ENCODE results near the gene DGKD.

Gene DGKD

DNA sequence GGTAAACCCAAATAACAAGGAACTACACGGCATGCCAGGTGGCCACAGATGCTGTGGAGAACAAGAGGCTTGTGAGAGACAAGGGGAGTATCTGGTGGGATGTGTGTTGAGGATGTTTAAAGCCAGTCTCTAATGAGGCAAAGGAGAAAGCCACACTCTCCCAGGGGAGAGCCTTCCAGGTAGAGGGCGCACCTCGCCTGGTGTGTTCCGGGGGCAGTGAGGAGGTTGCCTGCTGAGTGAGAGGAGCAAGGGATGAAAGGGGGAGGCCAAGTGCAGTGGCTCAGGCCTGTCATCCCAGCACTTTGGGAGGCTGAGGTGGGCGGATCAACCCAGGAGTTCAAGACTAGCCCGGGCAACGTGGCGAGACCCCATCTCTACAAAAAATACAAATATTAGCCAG is 30.4 kb upstream of the DGKD start:
- H3K4me3 ChIP-seq (ENCODE audit: low read length) = no peak overlapping the region
- H3K9ac ChIP-seq (ENCODE audit: low read length) = no peak overlapping the region
- H4K20me1 ChIP-seq (ENCODE audit: insufficient read depth, low read length) = no peaks in the 10 kb centered on the region
- no peaks in the 10 kb centered on the region for H3F3A ChIP-seq (ENCODE audit: insufficient read depth, low read length)
- H3K4me2 ChIP-seq (ENCODE audit: low read depth, low read length) = no peak overlapping the region
- no peak overlapping the region for H2AFZ ChIP-seq (ENCODE audit: low read length)
- no peaks in the 10 kb centered on the region for H3K27me3 ChIP-seq (replicated peaks; ENCODE audit: insufficient read depth, low read length)
- H3K4me1 ChIP-seq (ENCODE audit: low read length) = no peaks in the 10 kb centered on the region
- DNase-seq = no peak
- H3K9me2 ChIP-seq (replicated peaks; ENCODE audit: insufficient read depth, low read length) = no peaks in the 10 kb centered on the region
- TF ChIP-seq, protein P1, sequence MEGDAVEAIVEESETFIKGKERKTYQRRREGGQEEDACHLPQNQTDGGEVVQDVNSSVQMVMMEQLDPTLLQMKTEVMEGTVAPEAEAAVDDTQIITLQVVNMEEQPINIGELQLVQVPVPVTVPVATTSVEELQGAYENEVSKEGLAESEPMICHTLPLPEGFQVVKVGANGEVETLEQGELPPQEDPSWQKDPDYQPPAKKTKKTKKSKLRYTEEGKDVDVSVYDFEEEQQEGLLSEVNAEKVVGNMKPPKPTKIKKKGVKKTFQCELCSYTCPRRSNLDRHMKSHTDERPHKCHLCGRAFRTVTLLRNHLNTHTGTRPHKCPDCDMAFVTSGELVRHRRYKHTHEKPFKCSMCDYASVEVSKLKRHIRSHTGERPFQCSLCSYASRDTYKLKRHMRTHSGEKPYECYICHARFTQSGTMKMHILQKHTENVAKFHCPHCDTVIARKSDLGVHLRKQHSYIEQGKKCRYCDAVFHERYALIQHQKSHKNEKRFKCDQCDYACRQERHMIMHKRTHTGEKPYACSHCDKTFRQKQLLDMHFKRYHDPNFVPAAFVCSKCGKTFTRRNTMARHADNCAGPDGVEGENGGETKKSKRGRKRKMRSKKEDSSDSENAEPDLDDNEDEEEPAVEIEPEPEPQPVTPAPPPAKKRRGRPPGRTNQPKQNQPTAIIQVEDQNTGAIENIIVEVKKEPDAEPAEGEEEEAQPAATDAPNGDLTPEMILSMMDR (IDR thresholded peaks at IDR 0.05; ENCODE audit: low read length) = no peak
- TF ChIP-seq EZH2phosphoT487 (IDR thresholded peaks at IDR 0.05; ENCODE audit: low read length) (no peak), EZH2 (optimal IDR thresholded peaks at IDR 0.05; ENCODE audit: low read depth, low read length) (no peak)
- no peak overlapping the region for H3K27ac ChIP-seq (ENCODE audit: low read length)
- H3K9me3 ChIP-seq (replicated peaks; ENCODE audit: insufficient read depth, low read length) = no peaks in the 10 kb centered on the region
- H3K79me2 ChIP-seq (ENCODE audit: low read length) = no peaks in the 10 kb centered on the region
- no peaks in the 10 kb centered on the region for H3K36me3 ChIP-seq (replicated peaks; ENCODE audit: insufficient read depth, low read length)

DNA sequence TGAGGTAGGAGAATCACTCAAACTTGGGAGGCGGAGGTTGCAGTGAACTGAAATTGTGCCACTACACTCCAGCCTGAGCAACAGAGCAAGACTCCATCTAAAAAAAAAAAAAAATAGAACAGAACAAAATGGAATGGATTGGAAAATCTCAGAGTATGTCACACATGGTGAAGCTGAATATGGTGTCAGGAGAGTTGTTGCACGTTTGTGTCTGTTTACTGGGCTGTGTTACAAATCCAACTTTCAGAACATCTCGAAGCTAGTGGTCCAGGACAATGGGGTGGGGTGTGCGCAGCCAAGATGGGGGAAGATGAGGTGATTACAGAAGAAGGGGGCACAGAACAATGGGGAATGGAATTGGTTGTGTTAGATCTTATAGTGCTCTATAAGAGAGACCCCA is 29.0 kb upstream of the DGKD start:
- no peak overlapping the region for H2AFZ ChIP-seq (ENCODE audit: low read length)
- H3K9ac ChIP-seq (ENCODE audit: low read length) = no peak overlapping the region
- TF ChIP-seq, protein P1 (IDR thresholded peaks at IDR 0.05; ENCODE audit: low read length) = no peak
- TF ChIP-seq EZH2phosphoT487 (IDR thresholded peaks at IDR 0.05; ENCODE audit: low read length) (no peak), EZH2 (optimal IDR thresholded peaks at IDR 0.05; ENCODE audit: low read depth, low read length) (no peak)
- no peaks in the 10 kb centered on the region for H3K4me1 ChIP-seq (ENCODE audit: low read length)
- H3K4me3 ChIP-seq (ENCODE audit: low read length) = no peak overlapping the region
- H3K9me3 ChIP-seq (replicated peaks; ENCODE audit: insufficient read depth, low read length) = no peaks in the 10 kb centered on the region
- H3K9me2 ChIP-seq (replicated peaks; ENCODE audit: insufficient read depth, low read length) = no peaks in the 10 kb centered on the region
- no peaks in the 10 kb centered on the region for H3K36me3 ChIP-seq (replicated peaks; ENCODE audit: insufficient read depth, low read length)
- no peak overlapping the region for H3K4me2 ChIP-seq (ENCODE audit: low read depth, low read length)
- H4K20me1 ChIP-seq (ENCODE audit: insufficient read depth, low read length) = no peaks in the 10 kb centered on the region
- H3F3A ChIP-seq (ENCODE audit: insufficient read depth, low read length) = no peaks in the 10 kb centered on the region
- H3K27ac ChIP-seq (ENCODE audit: low read length) = no peak overlapping the region
- no peaks in the 10 kb centered on the region for H3K79me2 ChIP-seq (ENCODE audit: low read length)
- no peaks in the 10 kb centered on the region for H3K27me3 ChIP-seq (replicated peaks; ENCODE audit: insufficient read depth, low read length)
- DNase-seq = no peak

DNA sequence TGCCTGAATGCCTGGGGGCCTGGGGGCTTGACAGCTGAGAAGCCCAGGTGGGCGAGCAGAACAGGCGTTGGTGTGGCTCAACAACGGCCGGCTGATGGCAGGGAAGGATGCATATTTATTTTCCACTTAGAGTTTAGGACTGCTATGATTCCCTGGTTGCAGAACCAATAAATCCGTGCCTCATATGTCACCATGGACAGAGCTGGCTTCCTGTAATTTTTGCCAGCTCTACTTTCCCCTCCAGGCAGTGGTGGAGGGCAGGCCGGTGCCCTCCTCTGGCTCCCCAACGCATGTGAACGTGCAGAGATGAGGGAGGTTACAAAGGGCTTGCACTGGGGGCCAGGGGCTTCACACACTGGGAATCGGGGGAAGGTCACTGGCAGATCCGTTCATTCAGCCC is 28.5 kb upstream of the DGKD start:
- Histone ChIP-seq H3K4me2 (ENCODE audit: low read depth, low read length) (no peak overlapping the region), H3K4me3 (ENCODE audit: low read length) (no peak overlapping the region), H3K36me3 (replicated peaks; ENCODE audit: insufficient read depth, low read length) (no peaks in the 10 kb centered on the region), H4K20me1 (ENCODE audit: insufficient read depth, low read length) (no peaks in the 10 kb centered on the region), H3F3A (ENCODE audit: insufficient read depth, low read length) (no peaks in the 10 kb centered on the region), H3K9me2 (replicated peaks; ENCODE audit: insufficient read depth, low read length) (no peaks in the 10 kb centered on the region), H3K27me3 (replicated peaks; ENCODE audit: insufficient read depth, low read length) (no peaks in the 10 kb centered on the region), H3K27ac (ENCODE audit: low read length) (no peak overlapping the region), H3K4me1 (ENCODE audit: low read length) (no peaks in the 10 kb centered on the region), H3K79me2 (ENCODE audit: low read length) (no peaks in the 10 kb centered on the region), H3K9me3 (replicated peaks; ENCODE audit: insufficient read depth, low read length) (no peaks in the 10 kb centered on the region), H3K9ac (ENCODE audit: low read length) (no peak overlapping the region), H2AFZ (ENCODE audit: low read length) (no peak overlapping the region)
- DNase-seq = no peak
- no peak for TF ChIP-seq EZH2phosphoT487 (IDR thresholded peaks at IDR 0.05; ENCODE audit: low read length)

DNA sequence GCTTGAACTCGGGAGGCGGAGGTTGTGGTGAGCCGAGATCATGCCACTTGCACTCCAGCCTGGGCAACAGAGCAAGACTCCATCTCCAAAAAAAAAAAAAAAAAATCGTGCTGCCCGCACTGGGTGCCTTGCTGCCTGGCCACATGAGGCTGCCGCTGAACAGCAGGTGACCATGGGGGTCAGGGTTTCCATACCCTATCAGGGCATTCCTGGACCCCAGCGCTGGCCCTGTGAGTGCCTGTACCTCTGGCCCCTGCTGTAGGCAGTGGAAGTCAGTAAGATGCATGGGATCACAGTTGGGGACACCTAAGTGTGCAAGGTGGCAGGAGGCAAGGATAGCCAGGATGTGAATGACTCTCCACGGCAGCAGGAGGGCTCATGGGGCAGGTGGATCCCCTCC is 27.8 kb upstream of the DGKD start:
- Histone ChIP-seq H4K20me1 (ENCODE audit: insufficient read depth, low read length) (no peaks in the 10 kb centered on the region), H3K36me3 (replicated peaks; ENCODE audit: insufficient read depth, low read length) (no peaks in the 10 kb centered on the region), H3K27me3 (replicated peaks; ENCODE audit: insufficient read depth, low read length) (no peaks in the 10 kb centered on the region), H3K9ac (ENCODE audit: low read length) (no peak overlapping the region), H3K9me3 (replicated peaks; ENCODE audit: insufficient read depth, low read length) (no peaks in the 10 kb centered on the region), H3K4me2 (ENCODE audit: low read depth, low read length) (no peak overlapping the region), H3F3A (ENCODE audit: insufficient read depth, low read length) (no peaks in the 10 kb centered on the region), H3K27ac (ENCODE audit: low read length) (no peak overlapping the region), H3K79me2 (ENCODE audit: low read length) (no peaks in the 10 kb centered on the region), H2AFZ (ENCODE audit: low read length) (no peak overlapping the region), H3K4me3 (ENCODE audit: low read length) (no peak overlapping the region), H3K4me1 (ENCODE audit: low read length) (peaks cover 5% of the 10 kb centered on the region), H3K9me2 (replicated peaks; ENCODE audit: insufficient read depth, low read length) (no peaks in the 10 kb centered on the region)
- no peak for DNase-seq
- TF ChIP-seq EZH2phosphoT487 (IDR thresholded peaks at IDR 0.05; ENCODE audit: low read length) (no peak), EZH2 (optimal IDR thresholded peaks at IDR 0.05; ENCODE audit: low read depth, low read length) (no peak)
- TF ChIP-seq, protein P1 (IDR thresholded peaks at IDR 0.05; ENCODE audit: low read length) = no peak

Data from MM.1S (cell line).